ENCODE measurements around the gene DVL1.

DNA sequence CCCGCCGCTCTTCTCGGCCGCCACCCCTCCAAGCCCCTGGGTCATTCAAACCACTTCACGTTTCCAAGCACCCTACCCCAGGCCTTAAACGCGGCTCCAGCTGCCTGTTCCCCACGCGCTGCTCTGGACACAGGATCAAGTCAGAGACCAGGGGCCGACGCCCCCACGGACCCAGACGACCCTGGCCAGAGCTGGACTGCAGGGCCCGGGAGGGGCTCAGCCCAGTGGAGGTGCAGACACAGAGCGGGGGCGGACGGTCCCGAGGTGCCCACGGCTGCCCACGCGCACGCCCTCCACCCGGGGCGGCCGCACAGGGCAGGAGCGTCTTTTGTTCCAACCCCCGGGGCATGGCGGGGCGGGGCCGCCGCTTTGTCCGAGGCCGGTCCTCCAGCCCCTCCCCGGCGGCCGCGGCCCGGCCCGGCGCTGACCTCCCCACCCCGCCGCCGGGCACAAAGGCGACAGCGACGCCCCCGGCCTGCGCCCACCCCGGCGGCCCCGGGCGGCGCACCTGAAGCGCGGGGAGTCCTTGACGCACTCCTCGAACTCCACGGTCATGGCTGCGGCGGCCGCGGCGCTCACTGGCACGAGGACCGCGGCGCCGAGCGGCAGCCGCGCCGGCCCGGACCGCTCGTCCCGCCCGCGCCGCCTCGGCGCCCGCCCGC lies 41.8 kb downstream of the DVL1 start:
- TF ChIP-seq POLR2AphosphoS5 (IDR thresholded peaks at IDR 0.05; ENCODE audit: low read depth, low read length): no peak
- no peak for TF ChIP-seq FOXP2 (optimal IDR thresholded peaks at IDR 0.05; ENCODE audit: borderline replicate concordance, extremely low read depth, extremely low read length, insufficient read depth)
